Measurements from ENCODE around the gene MIDN. TPM values are rescaled to one million over a fixed set of nuclear protein-coding genes. Genes with fewer than 3 reads are reported as not detected.

Gene MIDN
- total RNA-seq, 1 donor from 2014 or later = 66.0 TPM

DNA sequence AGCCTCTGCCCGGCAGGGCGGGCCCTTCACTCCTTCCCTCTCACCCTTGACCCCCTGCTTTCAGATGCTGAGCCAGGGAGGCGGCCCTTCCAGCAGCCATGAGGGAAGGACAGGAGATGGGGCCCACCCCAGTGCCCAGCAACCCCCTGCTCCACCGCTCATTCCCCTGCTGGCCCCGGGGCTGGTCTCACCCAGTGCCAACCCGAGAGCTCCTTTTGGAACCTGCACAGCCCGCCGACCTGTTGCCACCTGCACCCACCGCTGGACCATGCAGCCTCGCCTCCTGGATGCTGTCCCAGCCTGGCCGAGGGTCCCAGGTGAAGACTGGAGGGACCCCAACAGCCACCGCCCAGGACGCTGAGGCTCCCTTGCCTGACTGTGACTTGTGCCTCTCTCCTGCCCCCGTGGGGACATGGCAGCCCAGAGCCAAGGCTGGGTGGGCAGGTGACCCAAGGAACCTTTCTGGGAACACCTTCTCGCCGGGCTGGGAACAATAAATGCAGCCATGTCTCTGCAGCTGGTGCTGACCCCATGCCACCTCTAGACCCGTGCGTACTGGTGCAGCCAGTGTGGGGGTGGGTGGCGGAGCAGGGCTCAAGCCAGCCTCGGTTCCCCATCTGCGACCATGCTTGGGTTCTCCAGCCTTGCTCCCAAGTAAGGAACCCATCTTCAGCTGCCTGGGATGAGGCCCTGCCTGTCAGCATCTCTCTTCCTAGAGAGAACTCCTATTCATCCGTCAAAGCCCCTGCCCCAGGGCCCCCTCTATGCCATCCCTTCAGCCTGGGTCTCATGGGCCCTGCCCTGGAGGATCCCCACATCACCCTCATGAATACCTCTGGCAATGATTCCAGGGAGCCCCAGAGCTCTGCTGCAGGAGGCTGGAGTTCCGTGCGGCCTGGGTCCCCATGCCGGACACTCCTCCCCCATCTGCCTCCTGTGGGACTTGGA lies 30.6 kb downstream of the MIDN start:
- intact Hi-C loops (cut with micrococcal nuclease) = loop anchor here (1.0 to 5.0 kb wide), 3 partner anchors 93 to 233 kb away; partner anchors contain the start of genes ADAMTSL5 and RPS15

DNA sequence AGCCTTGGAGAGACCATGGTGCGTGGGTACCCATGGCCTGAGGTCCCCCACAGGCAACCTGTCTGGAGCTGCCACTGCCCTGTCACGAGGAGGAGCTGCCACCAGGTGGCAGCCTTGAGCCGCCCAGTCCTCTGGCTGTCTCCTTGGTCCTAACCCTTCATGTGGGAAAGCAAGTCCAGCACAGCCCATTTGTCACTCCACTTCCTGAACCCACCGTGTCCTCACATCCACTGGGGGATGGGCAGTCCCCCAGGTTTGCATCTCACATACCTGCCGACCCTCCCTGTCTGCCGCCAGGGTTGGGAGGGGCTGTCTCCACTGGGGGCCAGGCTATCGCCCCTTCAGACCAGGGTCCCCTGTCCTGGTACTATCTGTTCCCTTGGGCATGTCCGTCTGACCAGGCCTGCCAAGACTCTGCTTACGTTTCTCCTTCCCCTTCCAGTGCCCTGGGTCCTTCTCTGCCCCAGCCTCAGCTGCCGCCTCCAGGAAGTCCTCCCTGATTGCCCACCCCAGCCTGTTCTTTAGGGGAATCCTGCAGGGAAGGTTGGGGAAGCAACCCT lies 31.5 kb downstream of the MIDN start:
- intact Hi-C loops (cut with micrococcal nuclease) = loop anchor here (1.0 to 5.0 kb wide), 3 partner anchors 92 to 232 kb away; partner anchors contain the start of genes ADAMTSL5 and RPS15

DNA sequence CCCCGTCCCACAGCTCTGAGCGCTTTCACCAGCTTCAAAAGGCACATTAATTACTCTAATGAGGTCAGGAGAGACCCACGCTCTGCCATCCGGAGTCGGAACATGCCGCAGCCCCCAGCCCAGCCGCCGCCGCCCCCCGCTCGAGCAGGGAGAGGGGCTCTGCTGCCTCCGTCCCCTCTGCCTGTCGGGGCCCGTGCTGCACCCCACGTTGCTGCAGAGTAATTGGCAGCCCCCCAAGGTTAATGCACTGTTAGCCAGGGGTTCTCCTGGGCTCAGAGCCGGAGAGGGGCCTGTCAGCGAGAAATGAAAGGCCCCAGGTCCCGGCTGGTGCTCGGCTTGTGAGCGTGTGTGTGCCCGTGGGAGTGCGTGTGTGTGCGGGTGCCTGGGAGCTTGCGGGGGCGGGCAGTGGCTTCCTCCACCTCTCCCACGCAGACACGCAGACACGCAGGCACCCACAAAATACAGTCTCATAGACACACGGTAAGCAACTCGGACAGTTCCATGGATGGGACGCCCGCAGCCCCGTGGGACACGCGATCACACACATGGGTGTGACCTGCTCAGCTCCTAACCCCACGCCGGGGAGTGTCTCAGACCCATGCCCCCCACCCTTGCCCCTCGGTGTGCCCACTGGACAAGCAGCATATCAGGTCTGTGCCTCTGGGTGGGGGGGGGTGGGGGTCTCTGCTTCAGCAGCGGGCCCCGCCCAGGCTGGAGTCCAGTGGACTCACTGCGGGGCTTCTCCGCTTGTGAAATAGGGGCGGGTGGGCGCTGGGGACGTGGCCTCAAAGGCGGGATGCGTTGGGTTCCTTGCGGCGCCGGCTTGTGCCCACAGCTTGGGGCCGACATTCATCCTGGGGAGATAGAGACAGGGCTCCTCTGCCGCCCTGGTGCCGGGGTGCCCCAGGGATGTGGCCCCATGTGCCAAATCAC lies 32.5 kb downstream of the MIDN start:
- intact Hi-C loops (cut with micrococcal nuclease) = no loop called here

DNA sequence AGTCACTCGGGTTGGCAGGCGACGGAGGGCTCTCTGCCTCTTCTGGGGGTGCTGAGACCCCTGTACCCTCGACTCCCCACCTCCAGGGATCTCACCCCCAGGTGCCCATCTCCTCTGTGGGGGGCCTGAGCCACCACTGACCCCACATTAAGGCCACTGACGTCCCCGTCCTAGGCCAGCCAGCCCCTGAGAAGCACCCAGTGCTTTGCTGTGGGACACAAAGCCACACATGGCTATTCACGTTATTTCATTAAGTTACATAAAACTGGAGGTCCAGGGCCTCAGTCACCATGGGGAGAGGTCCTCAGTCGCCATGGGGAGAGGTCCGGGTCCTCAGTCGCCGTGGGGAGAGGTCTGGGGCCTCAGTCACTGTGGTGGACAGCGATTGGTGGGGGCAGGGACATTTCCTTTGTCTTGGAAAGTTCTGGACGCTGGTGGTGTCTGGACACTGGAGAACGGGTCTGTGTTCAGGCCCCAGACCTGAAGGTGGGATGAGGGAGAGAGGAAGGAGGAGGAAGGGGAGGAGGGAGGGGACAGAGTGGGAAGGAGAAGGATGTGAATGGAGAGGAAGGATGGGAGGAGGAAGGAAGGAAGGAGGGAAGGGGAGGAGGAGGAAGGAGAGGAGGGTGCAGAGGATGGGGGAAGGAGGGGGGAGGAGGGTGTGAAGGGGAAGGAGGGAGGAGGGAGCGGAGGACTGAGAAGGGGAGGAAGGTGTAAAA lies 33.3 kb downstream of the MIDN start:
- intact Hi-C loops (cut with micrococcal nuclease) = no loop called here

DNA sequence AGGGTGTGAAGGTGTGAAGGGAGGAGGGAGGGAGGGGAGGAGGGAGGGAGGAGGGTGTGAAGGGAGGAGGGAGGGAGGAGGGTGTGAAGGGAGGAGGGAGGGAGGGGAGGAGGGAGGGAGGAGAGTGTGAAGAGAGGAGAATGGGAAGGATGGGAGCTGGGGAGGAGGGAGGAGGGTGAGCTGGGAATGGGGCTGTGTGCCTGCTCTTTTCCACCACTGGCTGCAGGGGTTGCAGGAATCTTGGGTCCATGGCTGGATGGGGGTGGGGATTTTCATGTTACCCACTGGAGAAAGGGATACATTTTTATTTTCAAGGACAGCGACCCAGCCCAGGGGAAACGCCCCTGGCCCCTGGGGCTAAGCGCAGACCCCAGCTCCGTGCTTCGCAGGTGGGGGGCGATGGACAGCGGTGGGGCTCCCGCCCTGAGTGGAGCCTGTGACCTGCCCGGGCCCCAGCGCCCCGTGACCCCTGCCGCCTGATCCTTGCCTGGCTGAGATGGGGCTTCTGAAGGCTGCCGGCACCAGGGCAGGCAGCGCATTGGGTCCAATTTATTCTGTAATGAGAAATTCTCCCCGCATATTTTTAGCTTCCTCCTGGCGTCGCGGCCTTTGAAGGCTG lies 34.3 kb downstream of the MIDN start:
- intact Hi-C loops (cut with micrococcal nuclease) = no loop called here

DNA sequence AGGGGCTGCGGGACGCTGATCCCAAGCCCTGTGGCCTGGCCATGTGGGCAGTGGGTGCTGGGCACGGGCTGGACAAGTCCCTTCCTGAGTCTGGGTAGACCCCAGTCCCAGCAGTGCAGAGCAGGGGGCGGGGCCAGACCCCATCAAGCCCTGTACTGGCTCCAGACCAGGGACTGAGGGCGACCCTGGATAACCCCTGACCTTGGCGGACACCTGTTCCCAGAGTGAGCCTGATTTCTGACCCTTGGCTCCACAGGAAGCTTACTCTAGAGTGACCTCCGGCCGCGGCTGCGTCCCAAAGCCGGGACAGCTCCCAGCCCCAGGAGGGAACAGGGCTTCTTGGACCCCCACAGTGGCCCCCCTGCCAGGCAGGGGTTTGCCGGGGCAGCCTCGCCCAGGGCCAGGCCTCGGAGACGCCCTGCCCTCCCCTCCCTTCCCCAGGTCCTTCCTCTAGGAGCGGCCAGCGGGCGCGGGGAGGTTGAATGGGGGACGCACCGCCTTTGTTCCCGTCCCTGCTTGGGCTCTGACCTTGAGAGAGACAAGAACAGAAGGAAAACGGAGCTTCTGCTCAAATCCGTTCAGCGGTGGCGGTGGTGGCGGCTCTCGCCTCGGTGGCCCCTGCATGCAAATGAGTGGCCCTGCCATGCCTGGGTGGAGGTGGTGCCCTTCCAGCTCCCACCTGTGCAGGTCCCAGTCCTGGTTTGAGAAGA lies 35.0 kb downstream of the MIDN start:
- intact Hi-C loops (cut with micrococcal nuclease) = no loop called here

DNA sequence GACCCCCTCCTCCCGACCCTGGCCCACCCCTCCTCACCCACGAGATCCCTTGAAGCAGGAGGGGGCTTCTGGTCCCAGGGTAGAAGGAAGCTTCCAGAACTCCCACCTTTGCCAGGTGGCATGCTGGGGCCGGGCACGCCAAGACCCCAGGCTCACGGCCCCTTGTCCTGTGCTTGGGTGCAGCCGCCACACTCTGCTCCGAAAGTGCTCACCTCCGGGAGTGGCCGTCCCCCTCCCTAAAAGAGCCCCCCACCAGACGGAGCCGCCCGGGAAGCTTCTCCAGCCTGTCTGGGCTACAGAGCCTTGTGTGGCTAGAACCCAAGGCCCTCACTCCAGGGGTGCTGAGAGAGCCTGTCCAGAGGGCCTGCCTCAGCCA lies 35.5 kb downstream of the MIDN start:
- intact Hi-C loops (cut with micrococcal nuclease) = no loop called here

DNA sequence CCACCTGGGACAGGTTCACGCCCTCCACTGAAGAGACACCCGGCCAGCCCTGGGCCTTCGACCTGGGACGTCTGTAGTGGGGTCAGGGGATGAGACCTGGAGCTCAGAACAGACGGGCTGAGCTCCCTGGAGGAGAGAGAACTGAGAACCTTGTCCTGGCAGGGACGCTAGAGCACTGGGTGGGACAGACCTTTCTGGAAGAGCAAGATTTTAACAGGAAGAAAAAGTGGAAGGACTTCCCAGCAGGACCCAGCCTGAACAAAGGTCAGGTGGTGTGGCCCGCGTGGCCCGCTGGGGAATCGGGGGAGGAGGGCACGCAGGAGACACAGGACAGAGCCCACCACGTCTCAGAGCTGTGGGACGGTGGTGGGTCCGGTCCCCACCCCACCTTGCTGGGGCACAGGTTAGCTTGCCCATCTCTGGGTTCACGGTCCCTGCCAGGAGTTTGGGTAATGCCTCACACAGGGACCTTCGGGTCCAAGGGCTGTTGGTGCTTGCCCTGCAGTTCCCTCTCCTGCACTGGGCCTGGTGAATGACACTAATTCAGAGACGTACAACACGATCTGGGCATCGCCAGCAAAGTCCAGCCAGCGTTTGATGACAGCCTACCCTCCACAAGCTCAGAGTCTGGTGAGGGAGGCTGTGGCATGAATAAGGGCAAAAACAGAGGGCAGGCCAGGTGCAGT lies 36.1 kb downstream of the MIDN start:
- intact Hi-C loops (cut with micrococcal nuclease) = no loop called here

DNA sequence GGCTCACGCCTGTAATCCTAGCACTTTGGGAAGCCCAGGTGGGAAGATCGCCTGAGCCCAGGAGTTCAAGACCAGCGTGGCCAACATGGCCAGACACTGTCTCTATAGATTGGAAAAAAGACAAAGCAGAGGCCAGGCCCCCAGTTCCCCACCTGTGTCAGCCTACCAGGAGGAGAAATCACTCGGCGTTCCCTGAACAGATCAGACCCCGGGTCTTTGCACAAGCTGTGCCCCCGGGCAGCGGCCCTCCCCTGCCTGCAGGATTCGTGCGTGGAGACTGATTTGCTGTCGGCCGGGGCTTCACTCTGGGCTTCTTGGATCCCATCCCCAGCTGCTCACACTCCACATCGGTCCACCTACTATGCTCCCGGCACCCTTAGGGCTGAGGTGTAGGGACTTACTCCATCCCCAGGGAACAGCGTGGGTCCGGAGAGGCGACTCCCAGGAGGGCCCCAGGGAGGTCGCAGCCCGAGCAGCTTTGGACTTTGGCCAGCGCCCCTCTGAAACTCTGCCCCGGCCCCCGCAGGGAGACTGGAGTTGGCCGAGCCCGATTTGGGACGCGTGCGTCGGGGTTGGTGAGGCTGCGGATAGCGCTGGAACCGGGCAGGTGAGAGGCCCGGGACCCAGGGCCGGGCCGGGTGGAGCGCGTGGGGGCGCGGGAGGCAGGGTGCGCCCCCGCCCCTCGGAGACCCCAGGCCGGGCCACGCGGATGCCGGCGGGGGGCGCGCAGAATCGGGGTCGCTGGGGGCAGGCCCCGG lies 36.8 kb downstream of the MIDN start:
- intact Hi-C loops (cut with micrococcal nuclease) = no loop called here

DNA sequence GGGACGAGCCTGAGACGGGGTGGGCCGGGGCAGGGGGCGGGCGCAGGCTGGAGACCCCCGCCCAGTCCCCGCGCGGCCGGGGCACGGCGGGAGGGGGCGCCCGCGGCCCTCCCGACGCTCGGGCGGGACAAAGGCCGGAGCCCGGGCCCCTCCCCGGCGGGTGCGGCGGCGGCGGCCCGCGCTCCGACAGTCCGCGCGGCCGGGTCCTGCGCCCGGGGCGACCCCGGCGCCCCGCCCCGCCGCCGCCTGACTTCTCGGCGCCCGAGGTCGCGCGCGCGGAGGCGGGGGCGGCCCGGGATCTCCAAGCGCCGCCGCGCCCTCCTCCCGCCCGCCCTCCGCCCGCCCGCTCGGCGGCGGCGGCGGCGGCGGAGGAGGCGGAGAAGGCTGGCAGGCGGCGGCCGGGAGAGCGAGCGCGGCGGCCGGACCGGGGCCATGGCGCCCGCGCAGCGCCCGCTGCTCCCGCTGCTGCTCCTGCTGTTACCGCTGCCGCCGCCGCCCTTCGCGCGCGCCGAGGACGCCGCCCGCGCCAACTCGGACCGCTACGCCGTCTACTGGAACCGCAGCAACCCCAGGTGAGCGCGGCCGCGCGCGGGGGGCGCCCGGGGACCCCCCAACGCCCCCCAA lies 37.5 kb downstream of the MIDN start, which contains the start of gene EFNA2:
EFNA2 (plus strand) TSS at position 137 of the 624 bp plus-strand sequence; CDS start at position 433, 296 bp downstream.
- intact Hi-C loops (cut with micrococcal nuclease) = no loop called here

DNA sequence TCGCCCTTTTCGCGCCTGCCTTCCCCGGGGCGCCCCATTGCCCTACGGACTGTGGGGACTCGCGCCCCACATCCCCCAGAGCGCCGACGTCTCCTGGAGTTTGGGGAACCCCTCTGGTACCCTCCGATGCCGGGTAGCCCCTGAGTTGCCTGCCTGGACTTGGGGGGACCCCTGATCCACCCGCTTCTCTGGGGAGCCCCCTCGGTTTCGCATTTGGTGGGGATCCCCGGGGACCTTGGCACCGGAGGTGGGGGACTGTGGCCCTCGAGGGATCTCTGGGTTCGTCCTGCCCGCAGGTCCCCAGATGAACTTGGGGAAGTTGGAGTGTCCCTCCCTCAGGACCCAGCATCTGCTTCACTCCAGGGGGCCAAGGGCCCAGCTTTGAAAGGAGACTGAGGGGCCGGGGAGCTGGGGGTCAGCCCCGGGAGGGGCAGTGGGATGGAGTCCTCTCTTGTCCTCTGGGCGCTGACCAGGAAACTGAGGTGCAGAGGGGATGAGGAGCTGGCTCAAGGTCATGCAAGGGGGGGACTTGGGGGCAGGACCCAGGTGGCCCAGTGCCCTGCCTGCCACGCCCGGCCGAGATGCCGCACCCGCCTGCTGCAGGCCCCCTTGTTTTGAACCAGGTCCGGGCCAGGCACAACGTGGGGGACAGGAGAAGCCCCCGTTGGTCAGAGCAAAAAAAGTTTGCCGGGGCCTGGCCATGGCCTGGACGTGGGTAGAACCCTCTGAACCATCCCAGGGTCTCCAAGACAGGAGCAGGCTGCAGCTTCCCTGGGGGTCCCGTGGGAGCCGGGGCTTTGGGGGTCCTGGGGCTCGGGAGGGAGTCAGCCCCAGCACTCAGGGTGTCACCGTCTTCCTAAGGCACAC lies 38.3 kb downstream of the MIDN start:
- intact Hi-C loops (cut with micrococcal nuclease) = no loop called here

DNA sequence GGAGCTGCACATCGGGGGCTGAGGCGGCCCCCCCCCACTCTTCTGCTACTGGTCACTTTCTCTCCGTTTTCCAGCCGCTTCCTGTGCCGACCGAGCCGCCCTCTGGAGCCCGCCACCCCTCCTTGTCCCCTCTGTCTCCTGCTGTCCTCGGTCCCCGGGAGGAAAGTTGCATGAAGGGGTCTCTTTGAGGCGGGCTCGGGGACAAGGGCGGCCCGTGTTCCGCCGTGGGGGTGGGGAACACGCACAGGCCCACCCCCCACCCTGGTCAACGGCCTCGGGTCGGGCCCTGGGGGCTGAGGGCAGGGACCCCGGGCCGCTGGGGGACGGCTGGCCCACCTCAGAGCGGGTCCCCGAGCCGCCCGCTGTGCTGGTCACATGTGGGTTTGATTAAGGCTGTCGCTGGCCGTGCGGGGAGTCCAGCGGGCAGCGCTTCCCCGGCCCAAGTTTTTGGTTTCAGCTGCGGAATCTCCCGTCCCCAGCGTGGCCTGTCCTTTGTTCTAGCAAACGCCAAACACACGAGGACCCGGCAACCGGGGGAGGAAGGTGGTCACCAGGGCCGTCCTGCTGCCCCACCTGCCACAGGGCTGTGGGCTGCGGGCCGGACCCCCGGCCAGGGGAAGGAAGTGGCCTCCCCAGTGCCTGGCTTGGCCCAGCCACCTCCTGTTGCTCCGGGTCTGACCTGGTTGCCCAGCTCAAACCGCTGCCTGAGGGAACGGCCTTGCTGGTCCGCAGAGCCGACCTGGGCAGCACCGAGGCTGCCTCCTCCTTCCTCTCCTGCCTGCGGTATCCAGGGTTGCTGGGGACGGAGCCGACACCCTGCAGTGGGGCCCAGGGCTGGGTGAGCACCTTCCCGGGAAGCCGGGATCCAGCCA lies 39.2 kb downstream of the MIDN start:
- intact Hi-C loops (cut with micrococcal nuclease) = no loop called here

DNA sequence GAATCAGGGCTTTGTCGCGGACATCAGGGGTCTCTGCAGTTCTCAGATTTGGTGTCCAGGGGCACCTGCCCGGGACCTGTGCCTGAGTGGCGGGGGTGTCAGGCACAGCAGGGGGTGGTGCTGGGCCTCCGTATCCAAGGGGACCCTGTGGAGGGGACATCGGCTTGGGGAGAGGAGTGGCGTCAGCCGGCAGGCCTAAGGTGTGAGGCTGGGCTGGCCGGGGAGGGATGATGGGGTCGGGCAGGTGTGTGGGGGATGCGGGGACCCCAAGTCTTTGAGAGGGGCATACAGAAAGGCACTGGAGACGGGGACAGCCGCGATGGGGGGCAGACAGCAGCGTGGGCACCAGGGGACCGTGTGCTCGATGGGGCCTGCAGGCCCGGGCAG lies 39.8 kb downstream of the MIDN start:
- intact Hi-C loops (cut with micrococcal nuclease) = no loop called here

DNA sequence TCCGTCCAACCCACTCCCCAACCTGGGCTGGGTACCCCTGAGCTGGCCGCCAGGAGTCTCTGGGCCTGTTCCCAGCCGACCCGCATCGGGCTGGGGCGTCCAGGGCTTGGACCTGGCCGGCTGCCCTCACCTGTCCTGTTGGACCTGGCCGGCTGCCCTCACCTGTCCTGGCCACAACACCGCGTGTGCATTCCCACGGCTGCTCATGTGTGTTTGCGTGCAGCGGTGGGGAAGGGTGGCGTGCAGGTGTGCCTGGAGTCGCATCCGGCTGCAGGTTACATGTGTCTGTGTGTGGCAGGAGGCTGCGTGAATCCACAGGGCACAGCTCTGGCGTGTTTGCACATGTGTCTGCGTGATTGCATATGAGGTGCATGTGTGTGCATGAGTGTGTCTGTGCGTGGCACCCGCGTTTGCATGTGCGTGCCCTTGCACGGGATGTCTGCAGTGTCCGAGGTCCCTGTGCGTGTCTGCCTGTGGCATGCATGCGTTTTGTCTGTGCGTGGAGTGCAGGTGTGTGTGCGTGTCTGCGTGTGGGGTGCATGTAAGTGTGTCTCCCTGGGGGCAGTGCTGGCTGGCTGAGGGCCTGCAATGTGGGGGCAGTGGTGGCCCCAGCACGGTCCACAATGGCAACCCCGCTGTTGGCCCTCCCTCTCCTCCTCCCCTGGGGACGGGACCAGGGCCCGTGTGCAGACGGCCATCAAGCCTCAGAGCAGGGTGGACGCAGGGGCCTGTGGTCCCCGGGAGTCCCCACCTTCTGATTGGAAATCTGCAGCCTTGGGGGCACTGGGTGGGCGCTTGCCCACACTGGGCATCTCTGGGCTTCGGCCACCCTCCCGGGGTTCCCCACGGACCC lies 40.7 kb downstream of the MIDN start:
- intact Hi-C loops (cut with micrococcal nuclease) = no loop called here

DNA sequence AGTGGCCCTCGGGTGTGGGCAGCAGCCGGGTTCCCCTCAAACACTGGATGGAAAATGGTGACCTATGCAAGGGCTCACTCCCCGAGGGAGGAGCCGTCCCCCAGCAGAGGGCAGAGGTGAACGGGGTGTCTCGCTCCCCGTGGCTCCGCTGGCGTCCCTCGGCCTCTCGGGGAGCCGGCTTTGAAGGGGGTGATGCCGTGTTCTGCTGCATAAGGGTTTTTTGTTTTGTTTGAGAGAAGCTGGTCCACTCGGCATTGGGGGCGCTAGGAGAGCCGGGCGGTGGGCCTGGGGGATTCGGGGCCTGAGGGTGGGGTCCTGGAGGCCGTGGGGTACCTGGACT lies 41.3 kb downstream of the MIDN start:
- intact Hi-C loops (cut with micrococcal nuclease) = no loop called here
